ENCODE data around the gene FGF11.

DNA sequence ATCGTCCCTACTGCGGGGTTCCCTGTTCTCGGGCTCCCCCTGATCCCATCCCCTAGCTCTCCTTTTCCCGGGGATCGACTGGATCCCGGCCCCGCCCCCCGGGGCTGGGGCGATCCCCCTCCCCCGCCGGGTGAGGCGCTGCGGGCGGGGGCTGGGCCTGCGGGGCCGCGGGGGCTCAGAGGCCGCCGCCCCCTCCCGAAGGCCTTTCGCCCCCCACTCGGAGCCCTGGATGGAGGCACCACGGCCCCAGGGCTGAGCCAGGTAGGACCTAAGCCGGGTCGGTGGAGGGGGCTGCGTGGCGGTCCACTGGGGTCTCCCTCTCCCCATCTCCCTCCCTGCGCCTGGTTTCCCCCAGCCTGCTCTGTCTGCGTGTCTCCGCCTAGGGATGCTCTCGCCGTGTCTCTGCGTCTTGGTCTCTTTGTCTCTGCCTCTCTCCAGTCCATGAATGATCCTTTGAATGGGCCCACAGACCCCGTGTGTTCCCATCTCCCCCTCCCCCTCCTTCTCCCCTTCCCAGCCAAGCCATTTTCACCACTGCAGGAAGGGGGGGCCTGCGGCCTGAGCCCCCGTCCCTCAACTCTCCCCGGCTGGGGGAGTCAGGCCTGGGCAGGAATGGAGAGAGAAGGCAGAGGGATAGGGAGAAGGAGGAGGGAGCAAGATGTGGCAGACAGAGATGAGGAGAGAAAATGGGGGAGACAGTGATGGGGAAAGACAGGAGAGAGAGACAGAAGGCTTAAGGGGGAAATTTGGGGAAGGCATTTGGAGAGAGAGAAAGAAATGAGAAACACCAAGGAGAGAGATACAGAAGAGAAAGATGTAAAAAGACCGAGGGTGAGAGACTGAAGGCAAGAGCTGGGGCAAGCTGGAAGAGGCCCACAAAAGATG, 33.7 kb upstream of the FGF11 start:
- TF ChIP-seq RAD21 (conservative IDR thresholded peaks at IDR 0.05 in 1 of 2, IDR thresholded peaks at IDR 0.05 in 1 of 2): no peak
- TF ChIP-seq, protein P1, sequence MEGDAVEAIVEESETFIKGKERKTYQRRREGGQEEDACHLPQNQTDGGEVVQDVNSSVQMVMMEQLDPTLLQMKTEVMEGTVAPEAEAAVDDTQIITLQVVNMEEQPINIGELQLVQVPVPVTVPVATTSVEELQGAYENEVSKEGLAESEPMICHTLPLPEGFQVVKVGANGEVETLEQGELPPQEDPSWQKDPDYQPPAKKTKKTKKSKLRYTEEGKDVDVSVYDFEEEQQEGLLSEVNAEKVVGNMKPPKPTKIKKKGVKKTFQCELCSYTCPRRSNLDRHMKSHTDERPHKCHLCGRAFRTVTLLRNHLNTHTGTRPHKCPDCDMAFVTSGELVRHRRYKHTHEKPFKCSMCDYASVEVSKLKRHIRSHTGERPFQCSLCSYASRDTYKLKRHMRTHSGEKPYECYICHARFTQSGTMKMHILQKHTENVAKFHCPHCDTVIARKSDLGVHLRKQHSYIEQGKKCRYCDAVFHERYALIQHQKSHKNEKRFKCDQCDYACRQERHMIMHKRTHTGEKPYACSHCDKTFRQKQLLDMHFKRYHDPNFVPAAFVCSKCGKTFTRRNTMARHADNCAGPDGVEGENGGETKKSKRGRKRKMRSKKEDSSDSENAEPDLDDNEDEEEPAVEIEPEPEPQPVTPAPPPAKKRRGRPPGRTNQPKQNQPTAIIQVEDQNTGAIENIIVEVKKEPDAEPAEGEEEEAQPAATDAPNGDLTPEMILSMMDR (IDR thresholded peaks at IDR 0.05): no peak
- TF ChIP-seq POLR2A (IDR thresholded peaks at IDR 0.05; ENCODE audit: low read length): no peak
- TF ChIP-seq JUN (IDR thresholded peaks at IDR 0.05): no peak
- TF ChIP-seq HDAC2 (IDR thresholded peaks at IDR 0.05): no peak
- no peak for TF ChIP-seq ESRRA (IDR thresholded peaks at IDR 0.05; ENCODE audit: borderline replicate concordance, low read length)
- no peak for TF ChIP-seq HOXB13 (CRISPR knock-in tag; IDR thresholded peaks at IDR 0.05; ENCODE audit: low read depth)
- TF ChIP-seq MAZ (IDR thresholded peaks at IDR 0.05; ENCODE audit: borderline replicate concordance, low read depth, low read length): no peak
- TF ChIP-seq POLR2AphosphoS2 (conservative IDR thresholded peaks at IDR 0.05; ENCODE audit: low read length): no peak
